Upper lobe of left lung (tissue), 6 donors: ENCODE data around the gene ST3GAL3. TPM values are rescaled to one million over a fixed set of nuclear protein-coding genes. Genes with fewer than 3 reads are reported as not detected.

Experiments
- ATAC-seq, 2 donors: fragments of 200-7000 bp; cut with Tn5 transposase; one replicate each; pipeline ENCODE4 v1.9.1; 2022; ENCODE audit warnings: mild to moderate bottlenecking in 2 of 2, moderate library complexity in 2 of 2; ENCODE audit not compliant: low FRiP score in 2 of 2
- DNase-seq, 2 donors: peaks; one replicate each; pipeline ENCODE4 v3.0.0-alpha.2; 2019 to 2020
- H3K27ac ChIP-seq, 4 donors: fragments of 200-600 bp; sonication (generic); one replicate each; pipeline ENCODE4 v1.5.1; 2016 to 2019
- H3K27me3 ChIP-seq, 4 donors: fragments of 200-600 bp; sonication (generic); one replicate each; pipeline ENCODE4 v1.5.1; 2017 to 2019
- H3K36me3 ChIP-seq, 4 donors: fragments of 200-600 bp; sonication (generic); one replicate each; pipeline ENCODE4 v1.5.1; 2016 to 2019
- H3K4me1 ChIP-seq, 4 donors: fragments of 200-600 bp; sonication (generic); one replicate each; pipeline ENCODE4 v1.5.1; 2018 to 2019
- H3K4me3 ChIP-seq, 4 donors: fragments of 200-600 bp; sonication (generic); one replicate each; pipeline ENCODE4 v1.5.1; 2017 to 2019; ENCODE audit warnings: mild to moderate bottlenecking in 2 of 4, moderate library complexity in 1 of 4
- H3K9me3 ChIP-seq, 4 donors: fragments of 200-600 bp; sonication (generic); one replicate each; pipeline ENCODE4 v1.5.1; 2018 to 2019
- EP300 ChIP-seq, 4 donors: sonication (generic); formaldehyde crosslinking; IDR thresholded peaks; one replicate each; pipeline ENCODE4 v1.5.1; 2017; ENCODE audit warnings: antibody characterized with exemption in 4 of 4, control low read depth in 2 of 4
- POLR2A ChIP-seq, 4 donors: fragments of 450-650 bp; IDR thresholded peaks; one replicate each; pipeline ENCODE4 v1.5.1; 2016 to 2017; ENCODE audit warnings: antibody characterized with exemption in 4 of 4, mild to moderate bottlenecking in 2 of 4
- POLR2AphosphoS5 ChIP-seq, 2 donors: sonication (generic); formaldehyde crosslinking; IDR thresholded peaks; one replicate each; pipeline ENCODE4 v1.5.1; 2017; ENCODE audit warnings: antibody characterized with exemption in 2 of 2
- WGBS, 2 donors: methylation state at CpG; one replicate each; pipeline ENCODE4 v1.1.5; 2017 to 2018; 5-methylcytosine and 5-hydroxymethylcytosine counted together
- total RNA-seq, 6 donors: library from RNA; depleted of rRNA in 4 of 6; stranded (reverse); fragments of >200 nt in 4 of 6; gene quantifications; one replicate each; pipeline versions ENCODE4 v1.1.0 to v1.2.1, GENCODE V29; 2016 to 2021
- TF ChIP-seq, protein P1 (sequence below), 6 experiments: fragments of 450-650 bp in 4 of 6; fragments of 200-600 bp in 2 of 6; sonication (generic) in 2 of 6; IDR thresholded peaks; one replicate each; pipeline ENCODE4 v1.5.1; 2016 to 2019; ENCODE audit warnings: antibody characterized with exemption in 6 of 6
- donor health status: DM: no; HTN: no; CAD: no; lungs with moderate emphysema.
- donor health status: DM: no; HTN: yes; CAD: no; lungs with severe emphysema.

The ST3GAL3 gene
- total RNA-seq, 6 donors from 2014 or later: 14.4 to 46.1 (median 19.2) TPM

DNA sequence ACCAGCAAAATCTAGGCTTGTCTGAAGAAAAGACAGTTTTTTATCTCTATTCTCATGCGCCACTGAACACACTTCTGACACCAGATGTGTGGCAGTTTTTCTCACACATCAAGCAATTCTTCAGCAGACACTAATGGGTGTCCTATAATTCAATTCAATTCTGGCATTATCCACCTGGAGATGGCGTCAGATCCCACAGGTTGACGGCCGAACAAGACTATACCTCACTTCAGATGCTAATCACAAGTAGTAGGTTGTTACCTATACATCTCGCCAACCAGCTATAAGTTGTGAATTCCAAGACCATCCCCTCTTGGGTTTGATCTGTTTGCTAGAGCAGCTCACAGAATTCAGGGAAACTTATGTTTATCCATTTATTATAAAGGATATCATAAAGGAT, 136.3 kb downstream of the ST3GAL3 start:
- DNase-seq: no peak
- peaks cover 0 to 10% (median 0%) of the 10 kb centered on the region in 4 donors for H3K9me3 ChIP-seq
- peaks cover 0 to 5% (median 0%) of the 10 kb centered on the region in 4 donors for H3K4me1 ChIP-seq
- ATAC-seq: no peak
- TF ChIP-seq, protein P1, sequence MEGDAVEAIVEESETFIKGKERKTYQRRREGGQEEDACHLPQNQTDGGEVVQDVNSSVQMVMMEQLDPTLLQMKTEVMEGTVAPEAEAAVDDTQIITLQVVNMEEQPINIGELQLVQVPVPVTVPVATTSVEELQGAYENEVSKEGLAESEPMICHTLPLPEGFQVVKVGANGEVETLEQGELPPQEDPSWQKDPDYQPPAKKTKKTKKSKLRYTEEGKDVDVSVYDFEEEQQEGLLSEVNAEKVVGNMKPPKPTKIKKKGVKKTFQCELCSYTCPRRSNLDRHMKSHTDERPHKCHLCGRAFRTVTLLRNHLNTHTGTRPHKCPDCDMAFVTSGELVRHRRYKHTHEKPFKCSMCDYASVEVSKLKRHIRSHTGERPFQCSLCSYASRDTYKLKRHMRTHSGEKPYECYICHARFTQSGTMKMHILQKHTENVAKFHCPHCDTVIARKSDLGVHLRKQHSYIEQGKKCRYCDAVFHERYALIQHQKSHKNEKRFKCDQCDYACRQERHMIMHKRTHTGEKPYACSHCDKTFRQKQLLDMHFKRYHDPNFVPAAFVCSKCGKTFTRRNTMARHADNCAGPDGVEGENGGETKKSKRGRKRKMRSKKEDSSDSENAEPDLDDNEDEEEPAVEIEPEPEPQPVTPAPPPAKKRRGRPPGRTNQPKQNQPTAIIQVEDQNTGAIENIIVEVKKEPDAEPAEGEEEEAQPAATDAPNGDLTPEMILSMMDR (IDR thresholded peaks at IDR 0.05): no peak
- no peak for TF ChIP-seq POLR2A (IDR thresholded peaks at IDR 0.05)
- TF ChIP-seq POLR2AphosphoS5 (IDR thresholded peaks at IDR 0.05): no peak
- no peak for TF ChIP-seq EP300 (IDR thresholded peaks at IDR 0.05)
- H3K4me3 ChIP-seq: no peak overlapping the region
- WGBS, 2 donors: 89 to 93% methylated on average over 5 of the region's 5 CpGs
- peaks cover 0 to 12% (median 2%) of the 10 kb centered on the region in 4 donors for H3K36me3 ChIP-seq
- no peaks in the 10 kb centered on the region for H3K27me3 ChIP-seq
- H3K27ac ChIP-seq: no peak overlapping the region

DNA sequence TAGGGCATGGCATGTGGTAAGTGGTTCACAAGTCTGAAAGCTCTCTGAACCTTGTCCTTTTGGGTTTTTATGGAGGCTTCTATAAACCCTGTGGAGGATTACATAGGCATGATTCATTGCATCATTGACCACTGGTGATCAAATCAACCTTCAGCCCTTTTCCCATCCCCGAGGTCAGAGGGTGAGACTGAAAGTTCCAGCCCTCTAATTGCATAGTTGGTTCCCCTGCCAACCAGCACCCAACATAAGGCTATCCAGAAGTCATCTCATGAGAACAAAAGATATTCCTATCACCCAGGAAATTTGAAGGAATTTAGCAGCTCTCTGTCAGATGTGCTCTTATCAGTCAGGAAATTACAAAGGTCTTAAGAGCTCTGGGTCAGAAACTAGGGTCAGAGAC, 136.8 kb downstream of the ST3GAL3 start:
- WGBS, 2 donors: 88 to 89% methylated on average over 1 of the region's 1 CpG
- TF ChIP-seq POLR2AphosphoS5 (IDR thresholded peaks at IDR 0.05) (no peak), POLR2A (IDR thresholded peaks at IDR 0.05) (no peak), EP300 (IDR thresholded peaks at IDR 0.05) (no peak)
- TF ChIP-seq, protein P1 (IDR thresholded peaks at IDR 0.05): no peak
- Histone ChIP-seq H3K4me3 (no peak overlapping the region), H3K9me3 (peaks cover 0 to 10% (median 0%) of the 10 kb centered on the region in 4 donors), H3K4me1 (peaks cover 0 to 5% (median 0%) of the 10 kb centered on the region in 4 donors), H3K27ac (no peak overlapping the region), H3K36me3 (peaks cover 0 to 8% (median under 1%) of the 10 kb centered on the region in 4 donors), H3K27me3 (no peaks in the 10 kb centered on the region)
- DNase-seq (no peak), ATAC-seq (no peak)

DNA sequence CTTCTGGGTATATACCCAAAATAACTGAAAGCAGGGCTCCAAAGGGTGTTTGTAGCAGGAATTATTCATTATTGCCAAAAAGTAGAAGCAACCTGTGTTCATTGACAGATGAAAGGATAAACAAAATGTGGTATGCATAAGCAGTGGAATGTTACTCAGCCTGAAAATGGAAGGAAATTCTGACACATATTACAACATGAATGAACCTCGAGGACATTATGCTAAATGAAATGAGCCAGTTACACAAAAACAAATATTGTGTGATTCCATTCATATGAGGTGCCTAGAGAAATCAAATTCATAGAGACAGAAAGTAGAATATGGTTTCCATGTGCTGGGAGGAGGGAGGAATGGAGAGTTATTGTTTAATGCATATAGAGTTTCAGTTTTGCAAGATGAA, 140.0 kb downstream of the ST3GAL3 start:
- H3K4me3 ChIP-seq: no peak overlapping the region
- peaks cover 0 to 2% (median 0%) of the 10 kb centered on the region in 4 donors for H3K9me3 ChIP-seq
- no peak for DNase-seq
- no peak overlapping the region for H3K27ac ChIP-seq
- peaks cover 0 to 5% (median 0%) of the 10 kb centered on the region in 4 donors for H3K4me1 ChIP-seq
- ATAC-seq: no peak
- H3K27me3 ChIP-seq: no peaks in the 10 kb centered on the region
- no peaks in the 10 kb centered on the region for H3K36me3 ChIP-seq
- TF ChIP-seq POLR2A (IDR thresholded peaks at IDR 0.05): no peak
- no peak for TF ChIP-seq EP300 (IDR thresholded peaks at IDR 0.05)
- no peak for TF ChIP-seq POLR2AphosphoS5 (IDR thresholded peaks at IDR 0.05)
- TF ChIP-seq, protein P1 (IDR thresholded peaks at IDR 0.05): no peak
- WGBS, 2 donors: 47 to 52% methylated on average over 1 of the region's 1 CpG

DNA sequence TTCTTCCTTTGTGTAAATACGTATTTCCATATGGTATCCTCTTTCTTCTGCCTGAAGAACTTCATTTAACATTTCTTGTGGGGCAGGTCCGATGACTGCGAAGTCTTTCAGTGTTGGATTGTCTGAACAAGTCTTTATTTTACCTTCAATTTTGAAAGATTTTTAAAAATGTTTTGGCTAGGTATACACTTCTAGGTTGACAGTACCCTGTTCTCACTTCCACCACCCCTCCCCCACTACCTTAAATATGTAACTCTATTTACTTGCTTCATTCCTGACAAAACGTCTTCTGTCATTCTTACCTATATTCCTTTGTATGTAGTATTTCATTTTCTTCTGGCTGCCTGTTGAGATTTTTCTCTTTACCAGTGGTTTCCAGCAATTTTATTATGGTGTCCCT, 140.5 kb downstream of the ST3GAL3 start:
- WGBS, 2 donors: 89 to 90% methylated on average over 4 of the region's 4 CpGs

More for the DNA sequence above, 140.5 kb downstream of the ST3GAL3 start:
- Histone ChIP-seq H3K9me3 (no peaks in the 10 kb centered on the region), H3K27me3 (no peaks in the 10 kb centered on the region), H3K4me3 (no peak overlapping the region), H3K4me1 (peaks cover 0 to 5% (median under 1%) of the 10 kb centered on the region in 4 donors), H3K36me3 (no peaks in the 10 kb centered on the region), H3K27ac (no peak overlapping the region)
- DNase-seq: no peak
- TF ChIP-seq EP300 (IDR thresholded peaks at IDR 0.05) (no peak), POLR2AphosphoS5 (IDR thresholded peaks at IDR 0.05) (no peak), POLR2A (IDR thresholded peaks at IDR 0.05) (no peak)
- TF ChIP-seq, protein P1 (IDR thresholded peaks at IDR 0.05): no peak
- no peak for ATAC-seq
